ENCODE data around the gene TRIM38.
"Not testable (repeated sequence)": the region's sequence is repeated elsewhere in the genome, so short reads cannot be mapped to it uniquely, and the experiment has no call there.

Gene TRIM38

GRCh38 chr6:25943887-25944286, 18.7 kb upstream of the TRIM38 start:
- no peak for DNase-seq

- DNase-seq: no peak
These were observed 17.7 kb upstream of the TRIM38 start for GRCh38 chr6:25944688-25945574.

- not testable (repeated sequence) for DNase-seq
These were observed 16.9 kb upstream of the TRIM38 start for GRCh38 chr6:25945738-25946137.

- no peak for DNase-seq
These were observed 16.0 kb upstream of the TRIM38 start for GRCh38 chr6:25946631-25947030.

GRCh38 chr6:25947492-25947891, 15.1 kb upstream of the TRIM38 start:
- DNase-seq: not testable (repeated sequence)

- DNase-seq: no peak
These were observed 12.9 kb upstream of the TRIM38 start for GRCh38 chr6:25949695-25950094.

GRCh38 chr6:25950297-25950696, 12.3 kb upstream of the TRIM38 start:
- DNase-seq: no peak

GRCh38 chr6:25951296-25952032, 11.1 kb upstream of the TRIM38 start:
- DNase-seq: no peak

- DNase-seq: no peak
These were observed 10.1 kb upstream of the TRIM38 start for GRCh38 chr6:25952535-25952934.

- no peak for DNase-seq
These were observed 8.9 kb upstream of the TRIM38 start for GRCh38 chr6:25953733-25954132.

GRCh38 chr6:25954756-25955155, 7.8 kb upstream of the TRIM38 start:
- no peak for DNase-seq

GRCh38 chr6:25956226-25956625, 6.4 kb upstream of the TRIM38 start:
- DNase-seq: no peak

- no peak for DNase-seq
These were observed 3.9 kb upstream of the TRIM38 start for GRCh38 chr6:25958700-25959162.

GRCh38 chr6:25959890-25960536, 2.6 kb upstream of the TRIM38 start:
- DNase-seq: no peak

GRCh38 chr6:25960734-25961133, 1.9 kb upstream of the TRIM38 start:
- DNase-seq: no peak

GRCh38 chr6:25961619-25962148, 918 bp upstream of the TRIM38 start:
- DNase-seq: no peak

GRCh38 chr6:25963426-25964123, 973 bp downstream of the TRIM38 start:
- DNase-seq: no peak

- no peak for DNase-seq
These were observed 2.5 kb downstream of the TRIM38 start for GRCh38 chr6:25965058-25965457.

- DNase-seq: no peak
These were observed 4.1 kb downstream of the TRIM38 start for GRCh38 chr6:25966711-25967110.

- DNase-seq: no peak
These were observed 6.2 kb downstream of the TRIM38 start for GRCh38 chr6:25968769-25969168.

- no peak for DNase-seq
These were observed 8.7 kb downstream of the TRIM38 start for GRCh38 chr6:25971187-25971821.

GRCh38 chr6:25972128-25972527, 9.5 kb downstream of the TRIM38 start:
- DNase-seq: no peak

Data from activated CD4-positive, CD25-positive, alpha-beta regulatory T cell (primary cell).